Fibroblast of lung (primary cell): ENCODE results near the gene FAM98C. TPM values are rescaled to one million over a fixed set of nuclear protein-coding genes. Genes with fewer than 3 reads are reported as not detected.
A peak's percentile ranks its signal among the peaks of the same experiment; 100 is the strongest.

Experiments used
- DNase-seq, 2 donors: peaks; one replicate each; pipeline versions ENCODE4 v3.0.0 to v3.0.0-alpha.2; 2010; ENCODE audit warnings: low read depth in 2 of 2
- H2AFZ ChIP-seq: 2 replicates; pipeline ENCODE4 v1.5.1; 2012; ENCODE audit warnings: low read length, control low read depth, inconsistent platforms
- H3K27ac ChIP-seq: 2 replicates; pipeline ENCODE4 v1.5.1; 2011; ENCODE audit warnings: low read length, control low read depth; ENCODE audit not compliant: insufficient read depth
- H3K27me3 ChIP-seq: 2 replicates; pipeline ENCODE4 v1.5.1; 2011; ENCODE audit warnings: mild to moderate bottlenecking, low read length; ENCODE audit not compliant: control insufficient read depth, insufficient read depth
- H3K36me3 ChIP-seq: 2 replicates; pipeline ENCODE4 v1.5.1; 2011; ENCODE audit warnings: low read length; ENCODE audit not compliant: control insufficient read depth, insufficient read depth
- H3K4me1 ChIP-seq: 2 replicates; pipeline ENCODE4 v1.5.1; 2011; ENCODE audit warnings: low read length; ENCODE audit not compliant: control insufficient read depth, insufficient read depth; ENCODE audit errors: extremely low read depth
- H3K4me2 ChIP-seq: 2 replicates; pipeline ENCODE4 v1.5.1; 2011; ENCODE audit warnings: low read length, control low read depth; ENCODE audit not compliant: insufficient read depth; ENCODE audit errors: extremely low read depth
- H3K4me3 ChIP-seq, 4 experiments: fragments of 200-600 bp in 1 of 4; sonication (generic) in 1 of 4; replicated peaks in 1 of 4; 2 replicates each; pipeline ENCODE4 v1.5.1; 2011 to 2016; ENCODE audit warnings: low read length in 4 of 4, low read depth in 3 of 4, mild to moderate bottlenecking in 3 of 4, control low read depth in 2 of 4, inconsistent platforms in 1 of 4, mixed read lengths in 1 of 4; ENCODE audit not compliant: insufficient read depth in 1 of 4; ENCODE audit errors: control extremely low read depth in 1 of 4
- H3K79me2 ChIP-seq: 2 replicates; pipeline ENCODE4 v1.5.1; 2012; ENCODE audit warnings: mild to moderate bottlenecking, low read length, inconsistent platforms; ENCODE audit not compliant: control insufficient read depth, insufficient read depth
- H3K9ac ChIP-seq: 2 replicates; pipeline ENCODE4 v1.5.1; 2011; ENCODE audit warnings: mild to moderate bottlenecking, low read length, control low read depth; ENCODE audit not compliant: insufficient read depth
- H3K9me3 ChIP-seq: 2 replicates; pipeline ENCODE4 v1.5.1; 2012; ENCODE audit warnings: low read depth, low read length; ENCODE audit not compliant: control insufficient read depth, insufficient read depth
- H4K20me1 ChIP-seq: 2 replicates; pipeline ENCODE4 v1.5.1; 2011; ENCODE audit warnings: low read length; ENCODE audit not compliant: control insufficient read depth, insufficient read depth; ENCODE audit errors: extremely low read depth
- CTCF ChIP-seq, 2 donors: IDR thresholded peaks in 1 of 2; conservative IDR thresholded peaks in 1 of 2; 1 replicate in 1 of 2; 2 replicates in 1 of 2; pipeline ENCODE4 v1.5.1; 2011 to 2012; ENCODE audit warnings: low read length in 2 of 2, control low read depth in 1 of 2, inconsistent platforms in 1 of 2, low read depth in 1 of 2, mild to moderate bottlenecking in 1 of 2
- EZH2 ChIP-seq: IDR thresholded peaks from 2 replicates; pipeline ENCODE4 v1.5.1; 2012; ENCODE audit warnings: low read length, control low read depth, mild to moderate bottlenecking; ENCODE audit errors: missing control alignments
- polyA plus RNA-seq, 2 donors: library from polyadenylated mRNA; depleted of rRNA in 1 of 2; stranded (reverse) in 1 of 2; unstranded in 1 of 2; fragments of >200 nt; gene quantifications; 2 replicates each; pipeline ENCODE4 v1.2.1, GENCODE V29; 2011 to 2012; ENCODE audit warnings: missing spikeins in 1 of 2
- total RNA-seq: library from RNA; depleted of rRNA; stranded (reverse); fragments of >200 nt; gene quantifications from 2 replicates; pipeline ENCODE4 v1.2.1, GENCODE V29; 2014

Gene FAM98C
- total and polyA plus RNA-seq, 2 donors (not counting 1 experiment from before 2014, with no cell fraction given): 4.5 to 10.6 TPM

GRCh38 chr19:38359242-38360021 is 43.5 kb upstream of the FAM98C start:
- H4K20me1 ChIP-seq: no peaks in the 10 kb centered on the region
- H2AFZ ChIP-seq: no peak overlapping the region
- H3K4me3 ChIP-seq: no peak overlapping the region
- no peak overlapping the region for H3K9ac ChIP-seq
- no peaks in the 10 kb centered on the region for H3K9me3 ChIP-seq
- no peak overlapping the region for H3K4me2 ChIP-seq
- H3K27ac ChIP-seq: no peak overlapping the region
- H3K4me1 ChIP-seq: no peaks in the 10 kb centered on the region
- DNase-seq: no peak
- peaks cover 18% of the 10 kb centered on the region for H3K27me3 ChIP-seq
- H3K79me2 ChIP-seq: no peaks in the 10 kb centered on the region
- no peak for TF ChIP-seq CTCF (conservative IDR thresholded peaks at IDR 0.05 in 1 of 2, IDR thresholded peaks at IDR 0.05 in 1 of 2; ENCODE audit: low read depth in 1 of 2, low read length in 2 of 2)
- no peak for TF ChIP-seq EZH2
- H3K36me3 ChIP-seq: no peaks in the 10 kb centered on the region

GRCh38 chr19:38360351-38360750 is 42.5 kb upstream of the FAM98C start:
- Histone ChIP-seq H3K27me3 (peaks cover 18% of the 10 kb centered on the region), H3K4me1 (no peaks in the 10 kb centered on the region), H3K9ac (no peak overlapping the region), H3K79me2 (no peaks in the 10 kb centered on the region), H3K4me2 (no peak overlapping the region), H2AFZ (no peak overlapping the region), H3K36me3 (no peaks in the 10 kb centered on the region), H4K20me1 (no peaks in the 10 kb centered on the region), H3K27ac (no peak overlapping the region), H3K4me3 (no peak overlapping the region), H3K9me3 (no peaks in the 10 kb centered on the region)
- TF ChIP-seq CTCF (conservative IDR thresholded peaks at IDR 0.05 in 1 of 2, IDR thresholded peaks at IDR 0.05 in 1 of 2; ENCODE audit: low read depth in 1 of 2, low read length in 2 of 2) (no peak), EZH2 (no peak)
- no peak for DNase-seq

- Histone ChIP-seq H3K4me1 (no peaks in the 10 kb centered on the region), H3K9me3 (no peaks in the 10 kb centered on the region), H3K36me3 (no peaks in the 10 kb centered on the region), H3K9ac (no peak overlapping the region), H3K79me2 (no peaks in the 10 kb centered on the region), H2AFZ (peak overlapping the region; percentile 51), H3K4me3 (peak overlapping the region; percentile 29 to 66 (median 63)), H3K27ac (no peak overlapping the region), H4K20me1 (no peaks in the 10 kb centered on the region), H3K4me2 (peak overlapping the region; percentile 68), H3K27me3 (peaks cover 18% of the 10 kb centered on the region)
- no peak for DNase-seq
- TF ChIP-seq CTCF (conservative IDR thresholded peaks at IDR 0.05 in 1 of 2, IDR thresholded peaks at IDR 0.05 in 1 of 2; ENCODE audit: low read depth in 1 of 2, low read length in 2 of 2) (no peak), EZH2 (no peak)
Observed at GRCh38 chr19:38360839-38361631, 41.9 kb upstream of the FAM98C start.
